ENCODE results near the gene MANF. TPM values are rescaled to one million over a fixed set of nuclear protein-coding genes. Genes with fewer than 3 reads are reported as not detected.

Gene MANF
- total RNA-seq, 1 experiment from 2014 or later, result 176 TPM

DNA sequence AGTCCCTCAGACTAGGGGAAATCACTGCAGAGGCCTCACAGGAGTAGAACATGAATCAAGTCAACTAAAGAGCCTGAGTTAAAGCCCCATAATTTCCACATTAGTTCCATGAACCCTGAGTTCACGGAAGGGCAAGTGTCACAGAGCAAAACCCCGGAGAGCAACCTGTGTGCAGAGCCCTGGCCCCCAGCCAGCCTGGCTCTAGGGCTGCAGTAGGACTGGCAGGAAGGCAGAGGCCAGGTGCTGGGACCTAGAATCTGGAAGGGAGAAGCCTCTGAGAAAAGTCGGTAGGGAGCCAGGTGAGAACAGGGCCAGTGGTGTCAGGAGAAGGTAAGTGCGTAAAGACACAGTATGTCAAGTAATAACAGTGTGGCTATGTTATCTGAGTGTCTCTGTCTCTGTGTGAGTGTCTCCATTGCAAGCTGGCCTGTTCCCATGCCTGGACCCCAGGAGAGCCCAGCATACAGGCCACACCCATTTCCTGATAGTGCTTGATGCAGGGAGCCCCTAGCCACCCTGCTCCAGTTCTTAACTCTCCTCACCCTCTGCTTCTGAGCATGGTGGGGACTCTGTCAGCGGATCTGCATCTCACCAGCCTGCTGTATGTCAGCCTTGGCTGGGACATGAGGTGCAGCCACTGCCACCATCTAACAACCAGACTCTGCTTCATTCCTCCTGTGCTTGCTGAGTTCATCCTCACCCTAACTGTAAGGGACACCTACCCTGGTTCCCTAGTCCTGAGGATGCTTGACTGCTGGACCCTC, 11.3 kb upstream of the MANF start:
- DNase-seq, result no peak
- no peaks in the 10 kb centered on the region for H3K36me3 Mint-ChIP-seq (ENCODE audit: insufficient read depth, unreplicated experiment)

DNA sequence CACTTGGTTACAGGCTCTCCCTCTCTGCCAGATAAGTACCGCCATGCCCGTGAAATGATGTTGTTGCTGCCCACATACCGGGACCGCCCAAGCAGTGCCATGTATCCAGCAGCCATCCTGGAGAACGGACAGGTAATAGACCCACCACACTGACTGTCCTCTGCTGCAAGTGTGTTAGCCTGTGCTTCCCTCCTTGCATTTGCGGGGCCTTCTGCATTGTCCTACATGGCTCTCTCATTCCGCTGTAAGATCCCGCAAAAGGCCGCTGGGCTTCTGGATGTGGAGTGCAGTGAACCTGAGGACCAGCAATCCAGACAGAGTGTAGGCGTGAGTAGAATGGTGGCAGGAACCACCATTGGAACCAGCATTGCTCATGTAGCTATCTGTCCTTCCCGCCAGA, 10.6 kb upstream of the MANF start:
- H3K4me1 Mint-ChIP-seq (ENCODE audit: low read depth, unreplicated experiment), result no peaks in the 10 kb centered on the region
- intact Hi-C loops (cut with micrococcal nuclease; ENCODE audit: unreplicated experiment), result no loop called here
- DNase-seq, result no peak
- no peak overlapping the region for H3K27ac Mint-ChIP-seq (ENCODE audit: unreplicated experiment)
- TF ChIP-seq, protein P1, sequence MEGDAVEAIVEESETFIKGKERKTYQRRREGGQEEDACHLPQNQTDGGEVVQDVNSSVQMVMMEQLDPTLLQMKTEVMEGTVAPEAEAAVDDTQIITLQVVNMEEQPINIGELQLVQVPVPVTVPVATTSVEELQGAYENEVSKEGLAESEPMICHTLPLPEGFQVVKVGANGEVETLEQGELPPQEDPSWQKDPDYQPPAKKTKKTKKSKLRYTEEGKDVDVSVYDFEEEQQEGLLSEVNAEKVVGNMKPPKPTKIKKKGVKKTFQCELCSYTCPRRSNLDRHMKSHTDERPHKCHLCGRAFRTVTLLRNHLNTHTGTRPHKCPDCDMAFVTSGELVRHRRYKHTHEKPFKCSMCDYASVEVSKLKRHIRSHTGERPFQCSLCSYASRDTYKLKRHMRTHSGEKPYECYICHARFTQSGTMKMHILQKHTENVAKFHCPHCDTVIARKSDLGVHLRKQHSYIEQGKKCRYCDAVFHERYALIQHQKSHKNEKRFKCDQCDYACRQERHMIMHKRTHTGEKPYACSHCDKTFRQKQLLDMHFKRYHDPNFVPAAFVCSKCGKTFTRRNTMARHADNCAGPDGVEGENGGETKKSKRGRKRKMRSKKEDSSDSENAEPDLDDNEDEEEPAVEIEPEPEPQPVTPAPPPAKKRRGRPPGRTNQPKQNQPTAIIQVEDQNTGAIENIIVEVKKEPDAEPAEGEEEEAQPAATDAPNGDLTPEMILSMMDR (IDR thresholded peaks at IDR 0.05; ENCODE audit: unreplicated experiment), result no peak
- H3K9me3 Mint-ChIP-seq (ENCODE audit: low read depth, unreplicated experiment), result no peaks in the 10 kb centered on the region
- H3K36me3 Mint-ChIP-seq (ENCODE audit: insufficient read depth, unreplicated experiment), result no peaks in the 10 kb centered on the region
- no peak overlapping the region for H3K4me3 Mint-ChIP-seq (ENCODE audit: low read depth, unreplicated experiment)
- H3K27me3 Mint-ChIP-seq (ENCODE audit: unreplicated experiment), result peaks cover 87% of the 10 kb centered on the region
- CTCF ChIA-PET, result no interaction called here
- no TSS peak for BruUV-seq (replicated peaks)

More for the DNA sequence above, 11.3 kb upstream of the MANF start:
- CTCF ChIA-PET, result no interaction called here
- peaks cover 87% of the 10 kb centered on the region for H3K27me3 Mint-ChIP-seq (ENCODE audit: unreplicated experiment)
- TF ChIP-seq, protein P1 (IDR thresholded peaks at IDR 0.05; ENCODE audit: unreplicated experiment), result no peak
- H3K4me1 Mint-ChIP-seq (ENCODE audit: low read depth, unreplicated experiment), result no peaks in the 10 kb centered on the region
- H3K9me3 Mint-ChIP-seq (ENCODE audit: low read depth, unreplicated experiment), result no peaks in the 10 kb centered on the region
- H3K27ac Mint-ChIP-seq (ENCODE audit: unreplicated experiment), result no peak overlapping the region
- H3K4me3 Mint-ChIP-seq (ENCODE audit: low read depth, unreplicated experiment), result no peak overlapping the region
- intact Hi-C loops (cut with micrococcal nuclease; ENCODE audit: unreplicated experiment), result loop anchor here (2.0 kb wide), 1 partner anchor 403 kb away; no protein-coding TSS in a partner anchor
- BruUV-seq (replicated peaks), result no TSS peak

DNA sequence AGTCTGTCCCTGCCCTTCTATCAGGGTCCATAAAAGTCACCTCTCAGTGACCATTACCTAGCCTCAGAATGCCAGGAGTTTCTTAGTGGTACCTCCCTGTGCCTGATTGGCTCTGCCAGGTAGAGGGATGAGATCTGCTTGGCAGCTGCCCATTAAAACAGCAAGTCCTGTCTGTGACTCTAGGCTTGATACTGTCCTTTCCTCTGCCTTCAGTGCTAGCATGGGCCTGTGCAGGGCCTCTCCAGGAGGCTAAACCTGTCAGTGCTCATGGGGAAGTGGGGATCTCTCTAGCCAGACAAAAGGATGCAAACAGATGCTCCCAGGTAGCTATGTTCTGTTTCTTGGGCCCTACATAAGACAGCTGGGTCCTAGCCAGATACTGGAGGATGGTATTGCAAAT, 10.0 kb upstream of the MANF start:
- BruUV-seq (replicated peaks), result no TSS peak
- no peak overlapping the region for H3K4me3 Mint-ChIP-seq (ENCODE audit: low read depth, unreplicated experiment)
- DNase-seq, result no peak
- CTCF ChIA-PET, result no interaction called here
- H3K27me3 Mint-ChIP-seq (ENCODE audit: unreplicated experiment), result peaks cover 83% of the 10 kb centered on the region
- H3K36me3 Mint-ChIP-seq (ENCODE audit: insufficient read depth, unreplicated experiment), result no peaks in the 10 kb centered on the region
- H3K9me3 Mint-ChIP-seq (ENCODE audit: low read depth, unreplicated experiment), result no peaks in the 10 kb centered on the region
- H3K27ac Mint-ChIP-seq (ENCODE audit: unreplicated experiment), result no peak overlapping the region
- intact Hi-C loops (cut with micrococcal nuclease; ENCODE audit: unreplicated experiment), result no loop called here
- no peaks in the 10 kb centered on the region for H3K4me1 Mint-ChIP-seq (ENCODE audit: low read depth, unreplicated experiment)
- TF ChIP-seq, protein P1 (IDR thresholded peaks at IDR 0.05; ENCODE audit: unreplicated experiment), result no peak

DNA sequence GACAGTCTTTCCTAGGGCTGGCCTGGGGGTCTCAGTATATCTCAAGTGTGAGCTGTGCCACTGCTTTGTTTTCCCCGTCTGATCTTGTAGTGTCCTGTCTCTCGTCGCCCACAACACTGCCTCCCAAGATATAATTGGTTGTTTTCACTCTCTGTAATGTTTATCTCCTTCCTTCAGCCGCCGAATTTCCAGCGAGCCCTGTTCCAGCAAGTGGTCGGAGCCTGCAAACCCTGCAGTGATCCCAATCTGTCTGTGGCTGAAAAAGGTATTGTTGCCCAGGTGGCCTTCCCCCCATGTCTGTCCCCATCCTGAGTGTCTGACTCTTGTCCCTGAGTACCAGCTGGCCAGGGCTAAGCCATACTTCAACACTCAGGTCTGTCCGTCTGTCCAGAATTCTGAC, 9.5 kb upstream of the MANF start:
- CTCF ChIA-PET, result no interaction called here
- BruUV-seq (replicated peaks), result no TSS peak
- no peaks in the 10 kb centered on the region for H3K36me3 Mint-ChIP-seq (ENCODE audit: insufficient read depth, unreplicated experiment)
- DNase-seq, result no peak
- intact Hi-C loops (cut with micrococcal nuclease; ENCODE audit: unreplicated experiment), result no loop called here
- no peak overlapping the region for H3K27ac Mint-ChIP-seq (ENCODE audit: unreplicated experiment)
- H3K4me3 Mint-ChIP-seq (ENCODE audit: low read depth, unreplicated experiment), result no peak overlapping the region
- no peaks in the 10 kb centered on the region for H3K9me3 Mint-ChIP-seq (ENCODE audit: low read depth, unreplicated experiment)
- peaks cover 79% of the 10 kb centered on the region for H3K27me3 Mint-ChIP-seq (ENCODE audit: unreplicated experiment)
- H3K4me1 Mint-ChIP-seq (ENCODE audit: low read depth, unreplicated experiment), result no peaks in the 10 kb centered on the region
- TF ChIP-seq, protein P1 (IDR thresholded peaks at IDR 0.05; ENCODE audit: unreplicated experiment), result no peak
